Mammary microvascular endothelial cell (primary cell): ENCODE measurements around the gene PDIA4. TPM values are rescaled to one million over a fixed set of nuclear protein-coding genes. Genes with fewer than 3 reads are reported as not detected.

Source experiments
- total RNA-seq: library from RNA; depleted of rRNA; stranded (reverse); fragments of >200 nt; gene quantifications from 2 replicates; pipeline ENCODE4 v1.2.3, GENCODE V29; 2015

Gene PDIA4, protein sequence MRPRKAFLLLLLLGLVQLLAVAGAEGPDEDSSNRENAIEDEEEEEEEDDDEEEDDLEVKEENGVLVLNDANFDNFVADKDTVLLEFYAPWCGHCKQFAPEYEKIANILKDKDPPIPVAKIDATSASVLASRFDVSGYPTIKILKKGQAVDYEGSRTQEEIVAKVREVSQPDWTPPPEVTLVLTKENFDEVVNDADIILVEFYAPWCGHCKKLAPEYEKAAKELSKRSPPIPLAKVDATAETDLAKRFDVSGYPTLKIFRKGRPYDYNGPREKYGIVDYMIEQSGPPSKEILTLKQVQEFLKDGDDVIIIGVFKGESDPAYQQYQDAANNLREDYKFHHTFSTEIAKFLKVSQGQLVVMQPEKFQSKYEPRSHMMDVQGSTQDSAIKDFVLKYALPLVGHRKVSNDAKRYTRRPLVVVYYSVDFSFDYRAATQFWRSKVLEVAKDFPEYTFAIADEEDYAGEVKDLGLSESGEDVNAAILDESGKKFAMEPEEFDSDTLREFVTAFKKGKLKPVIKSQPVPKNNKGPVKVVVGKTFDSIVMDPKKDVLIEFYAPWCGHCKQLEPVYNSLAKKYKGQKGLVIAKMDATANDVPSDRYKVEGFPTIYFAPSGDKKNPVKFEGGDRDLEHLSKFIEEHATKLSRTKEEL
- 231 and 234 TPM in 2 replicates for total RNA-seq

GRCh38 chr7:149028346-149029109 is at the start of gene PDIA4:
PDIA4 (minus strand) TSS chr7:149028505; CDS start chr7:149028408, 97 bp downstream.

Other genes starting within 250 kb of the PDIA4 start
- 8.1 and 8.9 TPM in 2 replicates for gene EZH2, start 144.2 kb downstream of the PDIA4 start, total RNA-seq
- 4.2 and 4.7 TPM in 2 replicates for gene ZNF786, start 62.2 kb upstream of the PDIA4 start, total RNA-seq
- gene ZNF425, start 97.8 kb upstream of the PDIA4 start, total RNA-seq, result 0.40 and 0.74 TPM in 2 replicates
- 7.4 and 10.2 TPM in 2 replicates for gene ZNF398, start 118.9 kb upstream of the PDIA4 start, total RNA-seq
- gene ZNF282, start 167.0 kb upstream of the PDIA4 start, total RNA-seq, result 22.3 and 26.2 TPM in 2 replicates
- gene ZNF212, start 211.1 kb upstream of the PDIA4 start, total RNA-seq, result 3.9 and 4.1 TPM in 2 replicates
- gene ZNF783, start 233.7 kb upstream of the PDIA4 start, total RNA-seq, result 5.1 and 6.2 TPM in 2 replicates